Smooth muscle cell (in vitro differentiated cells): ENCODE data around the gene RCCD1. TPM values are rescaled to one million over a fixed set of nuclear protein-coding genes. Genes with fewer than 3 reads are reported as not detected.

Source experiments
- DNase-seq: peaks from one replicate; lab custom pipeline; 2025; ENCODE audit not compliant: unreplicated experiment; lab: John Stamatoyannopoulos, UW
- H2AFZ ChIP-seq: fragments of 200-600 bp; sonication (generic); 2 replicates; pipeline ENCODE4 v1.6.0; 2016; ENCODE audit warnings: antibody characterized with exemption, low read depth, mild to moderate bottlenecking
- H3F3A ChIP-seq: fragments of 200-600 bp; sonication (generic); 2 replicates; pipeline ENCODE4 v1.6.0; 2017; ENCODE audit warnings: antibody characterized with exemption, low read depth
- H3K27ac ChIP-seq: fragments of 200-600 bp; sonication (generic); 2 replicates; pipeline ENCODE4 v1.5.1; 2016; ENCODE audit warnings: low read depth, mild to moderate bottlenecking
- H3K27me3 ChIP-seq: fragments of 200-600 bp; sonication (generic); 2 replicates; pipeline ENCODE4 v1.6.1; 2016; ENCODE audit warnings: low read depth, mild to moderate bottlenecking
- H3K36me3 ChIP-seq: fragments of 200-600 bp; sonication (generic); 2 replicates; pipeline ENCODE4 v1.5.1; 2016; ENCODE audit warnings: low read depth
- H3K4me1 ChIP-seq: fragments of 200-600 bp; sonication (generic); 2 replicates; pipeline ENCODE4 v1.5.1; 2016; ENCODE audit warnings: low read depth
- H3K4me2 ChIP-seq: fragments of 200-600 bp; sonication (generic); 2 replicates; pipeline ENCODE4 v1.6.0; 2016; ENCODE audit warnings: mild to moderate bottlenecking
- H3K4me3 ChIP-seq: fragments of 200-600 bp; sonication (generic); 2 replicates; pipeline ENCODE4 v1.5.1; 2016; ENCODE audit warnings: mild to moderate bottlenecking
- H3K79me2 ChIP-seq: fragments of 200-600 bp; sonication (generic); 2 replicates; pipeline ENCODE4 v1.6.0; 2016; ENCODE audit warnings: low read depth, mild to moderate bottlenecking
- H3K9ac ChIP-seq: fragments of 200-600 bp; sonication (generic); 2 replicates; pipeline ENCODE4 v1.6.0; 2016; ENCODE audit warnings: low read depth
- H3K9me3 ChIP-seq: fragments of 200-600 bp; sonication (generic); replicated peaks from 2 replicates; pipeline ENCODE4 v1.5.1; 2016; ENCODE audit warnings: low read depth
- H4K20me1 ChIP-seq: fragments of 200-600 bp; sonication (generic); 2 replicates; pipeline ENCODE4 v1.6.0; 2016; ENCODE audit warnings: low read depth
- CTCF ChIP-seq: fragments of 200-600 bp; sonication (generic); IDR thresholded peaks from 2 replicates; pipeline ENCODE4 v1.5.1; 2017; ENCODE audit warnings: borderline replicate concordance, mild to moderate bottlenecking, antibody characterized with exemption; ENCODE audit not compliant: insufficient read depth, poor library complexity, severe bottlenecking
- WGBS: methylation state at CpG from one replicate; pipeline ENCODE4 v1.1.7; 2016; ENCODE audit warnings: low lambda C conversion rate; 5-methylcytosine and 5-hydroxymethylcytosine counted together
- polyA plus RNA-seq: library from polyadenylated mRNA; unstranded; fragments of >200 nt; fragmentation: Nextera tagmentation; extraction: Ambion mirVana; gene quantifications from 2 replicates; pipeline ENCODE4 v1.2.1, GENCODE V29; 2016
- total RNA-seq: library from RNA; depleted of rRNA; stranded (reverse); fragments of >200 nt; gene quantifications from 2 replicates; pipeline ENCODE4 v1.2.3, GENCODE V29; 2014

RCCD1 gene
- total RNA-seq (4.4 and 5.8 TPM in 2 replicates), polyA plus RNA-seq (9.2 and 14.8 TPM in 2 replicates)

- Histone ChIP-seq H3K27me3 (no peaks in the 10 kb centered on the region), H3K27ac (peak within 1 kb of the TSS; percentile 79), H3K9ac (peak within 1 kb of the TSS; percentile 88), H4K20me1 (peaks cover 9% of the 10 kb centered on the region), H3K79me2 (no peaks in the 10 kb centered on the region), H3K9me3 (no peaks in the 10 kb centered on the region), H3K4me3 (peak within 1 kb of the TSS; percentile 72), H3K36me3 (no peaks in the 10 kb centered on the region), H3K4me2 (peak within 1 kb of the TSS; percentile 94), H3K4me1 (peaks cover 17% of the 10 kb centered on the region), H3F3A (peaks cover 5% of the 10 kb centered on the region), H2AFZ (peak within 1 kb of the TSS; percentile 89)
- 2% methylated on average over 65 of the region's 69 CpGs for WGBS
- peak; percentile 73 for DNase-seq
- TF ChIP-seq CTCF: no peak
Observed at GRCh38 chr15:90954712-90955623, at the start of gene RCCD1. Gene RCCD1 (plus strand): TSS chr15:90954884. CDS start chr15:90956735, 1,851 bp downstream.

- TF ChIP-seq CTCF: no peak
- Histone ChIP-seq H3K4me1 (peaks cover 7% of the 10 kb centered on the region), H3K9ac (no peak overlapping the region), H3K79me2 (no peaks in the 10 kb centered on the region), H3F3A (peaks cover 5% of the 10 kb centered on the region), H3K27me3 (no peaks in the 10 kb centered on the region), H3K9me3 (no peaks in the 10 kb centered on the region), H3K36me3 (no peaks in the 10 kb centered on the region), H3K27ac (no peak overlapping the region), H3K4me2 (no peak overlapping the region), H2AFZ (no peak overlapping the region), H4K20me1 (no peaks in the 10 kb centered on the region), H3K4me3 (no peak overlapping the region)
- 97% methylated on average over 28 of the region's 28 CpGs for WGBS
- DNase-seq: no peak
Observed at GRCh38 chr15:90905306-90906180, 49.1 kb upstream of the RCCD1 start.

- no peak overlapping the region for H3K9ac ChIP-seq
Observed at GRCh38 chr15:90906181-90906849, 48.4 kb upstream of the RCCD1 start.

More at GRCh38 chr15:90906181-90906849, 48.4 kb upstream of the RCCD1 start:
- DNase-seq: no peak
- H4K20me1 ChIP-seq: no peaks in the 10 kb centered on the region
- no peak overlapping the region for H3K4me3 ChIP-seq
- no peak overlapping the region for H3K4me2 ChIP-seq
- no peaks in the 10 kb centered on the region for H3K9me3 ChIP-seq
- no peak overlapping the region for H2AFZ ChIP-seq
- 97% methylated on average over 11 of the region's 11 CpGs for WGBS
- peaks cover 5% of the 10 kb centered on the region for H3F3A ChIP-seq
- TF ChIP-seq CTCF: no peak
- H3K4me1 ChIP-seq: peaks cover 7% of the 10 kb centered on the region
- H3K79me2 ChIP-seq: no peaks in the 10 kb centered on the region
- no peaks in the 10 kb centered on the region for H3K36me3 ChIP-seq
- no peak overlapping the region for H3K27ac ChIP-seq
- no peaks in the 10 kb centered on the region for H3K27me3 ChIP-seq
